Panc1 (cell line): ENCODE measurements around the gene PEPD.

Experiments used
- CTCF ChIP-seq: fragments of 450-650 bp; IDR thresholded peaks from 2 replicates; pipeline ENCODE4 v1.5.1; 2017; ENCODE audit warnings: mild to moderate bottlenecking
- TF ChIP-seq, protein P1 (sequence below), 2 experiments: IDR thresholded peaks; 2 replicates each; pipeline ENCODE4 v1.6.1; 2011 to 2012; ENCODE audit warnings: low read depth in 2 of 2, control low read depth in 1 of 2, low read length in 1 of 2, mild to moderate bottlenecking in 1 of 2, moderate library complexity in 1 of 2; ENCODE audit not compliant: insufficient read depth in 1 of 2

- TF ChIP-seq, protein P1, sequence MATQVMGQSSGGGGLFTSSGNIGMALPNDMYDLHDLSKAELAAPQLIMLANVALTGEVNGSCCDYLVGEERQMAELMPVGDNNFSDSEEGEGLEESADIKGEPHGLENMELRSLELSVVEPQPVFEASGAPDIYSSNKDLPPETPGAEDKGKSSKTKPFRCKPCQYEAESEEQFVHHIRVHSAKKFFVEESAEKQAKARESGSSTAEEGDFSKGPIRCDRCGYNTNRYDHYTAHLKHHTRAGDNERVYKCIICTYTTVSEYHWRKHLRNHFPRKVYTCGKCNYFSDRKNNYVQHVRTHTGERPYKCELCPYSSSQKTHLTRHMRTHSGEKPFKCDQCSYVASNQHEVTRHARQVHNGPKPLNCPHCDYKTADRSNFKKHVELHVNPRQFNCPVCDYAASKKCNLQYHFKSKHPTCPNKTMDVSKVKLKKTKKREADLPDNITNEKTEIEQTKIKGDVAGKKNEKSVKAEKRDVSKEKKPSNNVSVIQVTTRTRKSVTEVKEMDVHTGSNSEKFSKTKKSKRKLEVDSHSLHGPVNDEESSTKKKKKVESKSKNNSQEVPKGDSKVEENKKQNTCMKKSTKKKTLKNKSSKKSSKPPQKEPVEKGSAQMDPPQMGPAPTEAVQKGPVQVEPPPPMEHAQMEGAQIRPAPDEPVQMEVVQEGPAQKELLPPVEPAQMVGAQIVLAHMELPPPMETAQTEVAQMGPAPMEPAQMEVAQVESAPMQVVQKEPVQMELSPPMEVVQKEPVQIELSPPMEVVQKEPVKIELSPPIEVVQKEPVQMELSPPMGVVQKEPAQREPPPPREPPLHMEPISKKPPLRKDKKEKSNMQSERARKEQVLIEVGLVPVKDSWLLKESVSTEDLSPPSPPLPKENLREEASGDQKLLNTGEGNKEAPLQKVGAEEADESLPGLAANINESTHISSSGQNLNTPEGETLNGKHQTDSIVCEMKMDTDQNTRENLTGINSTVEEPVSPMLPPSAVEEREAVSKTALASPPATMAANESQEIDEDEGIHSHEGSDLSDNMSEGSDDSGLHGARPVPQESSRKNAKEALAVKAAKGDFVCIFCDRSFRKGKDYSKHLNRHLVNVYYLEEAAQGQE (IDR thresholded peaks at IDR 0.05; ENCODE audit: insufficient read depth in 1 of 2, low read depth in 2 of 2, low read length in 1 of 2), result no peak
- TF ChIP-seq CTCF, result no peak
Measured at GRCh38 chr19:33492951-33493350, 28.6 kb downstream of the PEPD start.
